ENCODE measurements around the gene CXCL9. TPM values are rescaled to one million over a fixed set of nuclear protein-coding genes. Genes with fewer than 3 reads are reported as not detected.
"Not testable (repeated sequence)": the region's sequence is repeated elsewhere in the genome, so short reads cannot be mapped to it uniquely, and the experiment has no call there.

The CXCL9 gene
- total RNA-seq (0.48 TPM), polyA plus RNA-seq (1.3 TPM)

- H3K4me3 ChIP-seq (ENCODE audit: low read depth, low read length): no peak within 1 kb of the TSS
- H3K4me1 ChIP-seq (ENCODE audit: insufficient read depth): no peaks in the 10 kb centered on the region
- H3K27ac ChIP-seq (ENCODE audit: low read depth): no peak within 1 kb of the TSS
- DNase-seq (ENCODE audit: extremely low spot score): no peak
- 64% methylated on average over 1 of the region's 1 CpG for WGBS
- H3K36me3 ChIP-seq (ENCODE audit: insufficient read depth): no peaks in the 10 kb centered on the region
These were observed at the start of gene CXCL9 for GRCh38 chr4:76007089-76007862. Gene CXCL9, minus strand, starts transcription at chr4:76007509. Its CDS starts 60 bp downstream, at chr4:76007449.

- Histone ChIP-seq H3K4me1 (ENCODE audit: insufficient read depth) (no peaks in the 10 kb centered on the region), H3K27ac (ENCODE audit: low read depth) (no peak overlapping the region), H3K36me3 (ENCODE audit: insufficient read depth) (no peaks in the 10 kb centered on the region), H3K4me3 (ENCODE audit: low read depth, low read length) (no peak overlapping the region)
- no peak for DNase-seq (ENCODE audit: extremely low spot score)
- 53% methylated on average over 2 of the region's 2 CpGs for WGBS
These were observed 48.1 kb upstream of the CXCL9 start for GRCh38 chr4:76055421-76055820.

- 71% methylated on average over 2 of the region's 2 CpGs for WGBS
These were observed 47.7 kb upstream of the CXCL9 start for GRCh38 chr4:76055016-76055415.

GRCh38 chr4:76053730-76054129 lies 46.4 kb upstream of the CXCL9 start:
- no peaks in the 10 kb centered on the region for H3K4me1 ChIP-seq (ENCODE audit: insufficient read depth)
- no peak for DNase-seq (ENCODE audit: extremely low spot score)

More at GRCh38 chr4:76055016-76055415, 47.7 kb upstream of the CXCL9 start:
- DNase-seq (ENCODE audit: extremely low spot score): no peak
- Histone ChIP-seq H3K27ac (ENCODE audit: low read depth) (no peak overlapping the region), H3K36me3 (ENCODE audit: insufficient read depth) (no peaks in the 10 kb centered on the region), H3K4me1 (ENCODE audit: insufficient read depth) (no peaks in the 10 kb centered on the region), H3K4me3 (ENCODE audit: low read depth, low read length) (no peak overlapping the region)

GRCh38 chr4:76050560-76051050 lies 43.3 kb upstream of the CXCL9 start:
- not testable (repeated sequence) for H3K36me3 ChIP-seq (ENCODE audit: insufficient read depth); H3K4me1 ChIP-seq (ENCODE audit: insufficient read depth); DNase-seq (ENCODE audit: extremely low spot score); H3K4me3 ChIP-seq (ENCODE audit: low read depth, low read length); H3K27ac ChIP-seq (ENCODE audit: low read depth)
- WGBS: 83% methylated on average over 27 of the region's 27 CpGs

More at GRCh38 chr4:76053730-76054129, 46.4 kb upstream of the CXCL9 start:
- WGBS: 15% methylated on average over 4 of the region's 4 CpGs
- H3K36me3 ChIP-seq (ENCODE audit: insufficient read depth): no peaks in the 10 kb centered on the region
- H3K4me3 ChIP-seq (ENCODE audit: low read depth, low read length): no peak overlapping the region
- no peak overlapping the region for H3K27ac ChIP-seq (ENCODE audit: low read depth)

GRCh38 chr4:76049860-76050416 lies 42.6 kb upstream of the CXCL9 start:
- not testable (repeated sequence) for H3K4me1 ChIP-seq (ENCODE audit: insufficient read depth); DNase-seq (ENCODE audit: extremely low spot score); H3K36me3 ChIP-seq (ENCODE audit: insufficient read depth); H3K27ac ChIP-seq (ENCODE audit: low read depth); H3K4me3 ChIP-seq (ENCODE audit: low read depth, low read length)
- WGBS: 78% methylated on average over 17 of the region's 17 CpGs

- not testable (repeated sequence) for DNase-seq (ENCODE audit: extremely low spot score); H3K36me3 ChIP-seq (ENCODE audit: insufficient read depth); H3K4me3 ChIP-seq (ENCODE audit: low read depth, low read length); H3K4me1 ChIP-seq (ENCODE audit: insufficient read depth); H3K27ac ChIP-seq (ENCODE audit: low read depth)
- 83% methylated on average over 4 of the region's 4 CpGs for WGBS
These were observed 37.4 kb upstream of the CXCL9 start for GRCh38 chr4:76044686-76045085.

- WGBS: 96% methylated on average over 16 of the region's 18 CpGs
- not testable (repeated sequence) for H3K4me3 ChIP-seq (ENCODE audit: low read depth, low read length); H3K27ac ChIP-seq (ENCODE audit: low read depth); DNase-seq (ENCODE audit: extremely low spot score); H3K36me3 ChIP-seq (ENCODE audit: insufficient read depth); H3K4me1 ChIP-seq (ENCODE audit: insufficient read depth)
These were observed 36.0 kb upstream of the CXCL9 start for GRCh38 chr4:76043306-76043705.

GRCh38 chr4:76042241-76042998 lies 35.1 kb upstream of the CXCL9 start:
- not testable (repeated sequence) for H3K36me3 ChIP-seq (ENCODE audit: insufficient read depth); H3K27ac ChIP-seq (ENCODE audit: low read depth); DNase-seq (ENCODE audit: extremely low spot score); H3K4me1 ChIP-seq (ENCODE audit: insufficient read depth); H3K4me3 ChIP-seq (ENCODE audit: low read depth, low read length)
- 64% methylated on average over 17 of the region's 18 CpGs for WGBS

GRCh38 chr4:76036855-76037254 lies 29.5 kb upstream of the CXCL9 start:
- DNase-seq (ENCODE audit: extremely low spot score): no peak
- no peaks in the 10 kb centered on the region for H3K36me3 ChIP-seq (ENCODE audit: insufficient read depth)
- 82% methylated on average over 3 of the region's 3 CpGs for WGBS
- H3K27ac ChIP-seq (ENCODE audit: low read depth): no peak overlapping the region
- H3K4me1 ChIP-seq (ENCODE audit: insufficient read depth): no peaks in the 10 kb centered on the region
- H3K4me3 ChIP-seq (ENCODE audit: low read depth, low read length): no peak overlapping the region

GRCh38 chr4:76035799-76036380 lies 28.6 kb upstream of the CXCL9 start, which contains the start of gene CXCL11:
Gene CXCL11, minus strand, starts transcription at chr4:76036070. Its CDS starts 83 bp downstream, at chr4:76035987.
- no peaks in the 10 kb centered on the region for H3K4me1 ChIP-seq (ENCODE audit: insufficient read depth)
- 90% methylated on average over 2 of the region's 2 CpGs for WGBS
- no peak within 1 kb of the TSS for H3K27ac ChIP-seq (ENCODE audit: low read depth)
- no peak within 1 kb of the TSS for H3K4me3 ChIP-seq (ENCODE audit: low read depth, low read length)
- H3K36me3 ChIP-seq (ENCODE audit: insufficient read depth): no peaks in the 10 kb centered on the region
- DNase-seq (ENCODE audit: extremely low spot score): no peak

- WGBS: 31% methylated on average over 3 of the region's 3 CpGs
- DNase-seq (ENCODE audit: extremely low spot score): no peak
- H3K4me1 ChIP-seq (ENCODE audit: insufficient read depth): no peaks in the 10 kb centered on the region
These were observed 27.8 kb upstream of the CXCL9 start for GRCh38 chr4:76035141-76035540.

GRCh38 chr4:76029300-76029699 lies 22.0 kb upstream of the CXCL9 start:
- no peak overlapping the region for H3K4me3 ChIP-seq (ENCODE audit: low read depth, low read length)
- 73% methylated on average over 2 of the region's 2 CpGs for WGBS
- no peaks in the 10 kb centered on the region for H3K36me3 ChIP-seq (ENCODE audit: insufficient read depth)
- H3K27ac ChIP-seq (ENCODE audit: low read depth): no peak overlapping the region
- DNase-seq (ENCODE audit: extremely low spot score): no peak
- no peaks in the 10 kb centered on the region for H3K4me1 ChIP-seq (ENCODE audit: insufficient read depth)

More at GRCh38 chr4:76035141-76035540, 27.8 kb upstream of the CXCL9 start:
- no peak overlapping the region for H3K4me3 ChIP-seq (ENCODE audit: low read depth, low read length)
- H3K27ac ChIP-seq (ENCODE audit: low read depth): no peak overlapping the region
- H3K36me3 ChIP-seq (ENCODE audit: insufficient read depth): no peaks in the 10 kb centered on the region

Data from urinary bladder (tissue), 4 donors.